GM12878 (cell line): ENCODE results near the gene CFAP70.

Experiments
- ATF2 ChIP-seq: IDR thresholded peaks from 2 replicates; pipeline ENCODE4 v1.6.1; 2012; ENCODE audit warnings: low read length, inconsistent platforms
- EED ChIP-seq: sonication (generic); IDR thresholded peaks from 2 replicates; pipeline ENCODE4 v1.6.1; 2016; ENCODE audit warnings: antibody characterized with exemption, low read depth
- HDAC6 ChIP-seq: fragments of 200-600 bp; sonication (generic); IDR thresholded peaks from one replicate; pipeline ENCODE4 v1.8.0; 2017; ENCODE audit warnings: antibody characterized with exemption; ENCODE audit not compliant: unreplicated experiment
- KDM1A ChIP-seq: fragments of 200-600 bp; sonication (generic); IDR thresholded peaks from 2 replicates; pipeline ENCODE4 v1.6.1; 2016; ENCODE audit warnings: borderline replicate concordance
- MAX ChIP-seq: IDR thresholded peaks from 2 replicates; pipeline ENCODE4 v1.6.1; 2012; ENCODE audit warnings: low read depth, low read length, improper control_type of control experiment
- MTA2 ChIP-seq: fragments of 450-650 bp; IDR thresholded peaks from 2 replicates; pipeline ENCODE4 v1.6.1; 2016; ENCODE audit warnings: low read depth, mild to moderate bottlenecking, moderate library complexity
- NFYA ChIP-seq: IDR thresholded peaks from 2 replicates; pipeline ENCODE4 v1.6.1; 2011; ENCODE audit warnings: low read depth, mild to moderate bottlenecking, low read length, improper control_type of control experiment, borderline replicate concordance
- POLR2A ChIP-seq: IDR thresholded peaks from 2 replicates; pipeline ENCODE4 v1.6.1; 2011; ENCODE audit warnings: low read depth, mild to moderate bottlenecking, low read length
- RFX5 ChIP-seq: IDR thresholded peaks from 2 replicates; pipeline ENCODE4 v1.6.1; 2011; ENCODE audit warnings: low read depth, low read length, improper control_type of control experiment
- SMARCA5 ChIP-seq: fragments of 450-650 bp; IDR thresholded peaks from 2 replicates; pipeline ENCODE4 v1.6.1; 2017; ENCODE audit warnings: mild to moderate bottlenecking
- SMC3 ChIP-seq: IDR thresholded peaks from 2 replicates; pipeline ENCODE4 v1.6.1; 2011; ENCODE audit warnings: low read length, improper control_type of control experiment, borderline replicate concordance
- ZNF207 ChIP-seq: fragments of 450-650 bp; IDR thresholded peaks from 2 replicates; pipeline ENCODE4 v1.6.1; 2014; ENCODE audit warnings: antibody characterized with exemption, mild to moderate bottlenecking, borderline replicate concordance
- ZZZ3 ChIP-seq: IDR thresholded peaks from 2 replicates; pipeline ENCODE4 v1.6.1; 2011; ENCODE audit warnings: low read depth; ENCODE audit not compliant: control insufficient read depth, insufficient read length
- TF ChIP-seq, protein P1 (sequence below), 3 experiments: IDR thresholded peaks in 2 of 3; conservative IDR thresholded peaks in 1 of 3; 2 replicates each; pipeline ENCODE4 v1.5.1; 2011; ENCODE audit warnings: low read depth in 3 of 3, low read length in 3 of 3, mild to moderate bottlenecking in 3 of 3, control low read depth in 2 of 3, moderate library complexity in 2 of 3, inconsistent platforms in 1 of 3, mixed read lengths in 1 of 3; ENCODE audit not compliant: control insufficient read depth in 2 of 3, insufficient read depth in 1 of 3; ENCODE audit errors: extremely low read depth in 1 of 3

GRCh38 chr10:73261362-73261995 is 97.2 kb downstream of the CFAP70 start:
- no peak for TF ChIP-seq MAX
- no peak for TF ChIP-seq KDM1A
- no peak for TF ChIP-seq ZNF207
- no peak for TF ChIP-seq ATF2
- no peak for TF ChIP-seq HDAC6
- no peak for TF ChIP-seq POLR2A
- TF ChIP-seq ZZZ3 = no peak
- no peak for TF ChIP-seq RFX5
- TF ChIP-seq SMARCA5 = no peak
- TF ChIP-seq SMC3 = no peak
- TF ChIP-seq EED = no peak
- TF ChIP-seq, protein P1, sequence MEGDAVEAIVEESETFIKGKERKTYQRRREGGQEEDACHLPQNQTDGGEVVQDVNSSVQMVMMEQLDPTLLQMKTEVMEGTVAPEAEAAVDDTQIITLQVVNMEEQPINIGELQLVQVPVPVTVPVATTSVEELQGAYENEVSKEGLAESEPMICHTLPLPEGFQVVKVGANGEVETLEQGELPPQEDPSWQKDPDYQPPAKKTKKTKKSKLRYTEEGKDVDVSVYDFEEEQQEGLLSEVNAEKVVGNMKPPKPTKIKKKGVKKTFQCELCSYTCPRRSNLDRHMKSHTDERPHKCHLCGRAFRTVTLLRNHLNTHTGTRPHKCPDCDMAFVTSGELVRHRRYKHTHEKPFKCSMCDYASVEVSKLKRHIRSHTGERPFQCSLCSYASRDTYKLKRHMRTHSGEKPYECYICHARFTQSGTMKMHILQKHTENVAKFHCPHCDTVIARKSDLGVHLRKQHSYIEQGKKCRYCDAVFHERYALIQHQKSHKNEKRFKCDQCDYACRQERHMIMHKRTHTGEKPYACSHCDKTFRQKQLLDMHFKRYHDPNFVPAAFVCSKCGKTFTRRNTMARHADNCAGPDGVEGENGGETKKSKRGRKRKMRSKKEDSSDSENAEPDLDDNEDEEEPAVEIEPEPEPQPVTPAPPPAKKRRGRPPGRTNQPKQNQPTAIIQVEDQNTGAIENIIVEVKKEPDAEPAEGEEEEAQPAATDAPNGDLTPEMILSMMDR (IDR thresholded peaks at IDR 0.05 in 2 of 3, conservative IDR thresholded peaks at IDR 0.05 in 1 of 3; ENCODE audit: control insufficient read depth in 2 of 3, extremely low read depth in 1 of 3, insufficient read depth in 1 of 3, low read depth in 3 of 3, low read length in 3 of 3) = no peak
- TF ChIP-seq NFYA = no peak
- TF ChIP-seq MTA2 = no peak
